GM18526 (cell line): ENCODE results near the gene IQSEC3.

ENCODE experiments used
- POLR2A ChIP-seq: IDR thresholded peaks from 3 replicates; pipeline ENCODE4 v1.6.1; 2011; ENCODE audit not compliant: insufficient read length; ENCODE audit errors: extremely low read depth

The IQSEC3 gene

GRCh38 chr12:209851-210250 is 143.3 kb downstream of the IQSEC3 start:
- TF ChIP-seq POLR2A: no peak

DNA sequence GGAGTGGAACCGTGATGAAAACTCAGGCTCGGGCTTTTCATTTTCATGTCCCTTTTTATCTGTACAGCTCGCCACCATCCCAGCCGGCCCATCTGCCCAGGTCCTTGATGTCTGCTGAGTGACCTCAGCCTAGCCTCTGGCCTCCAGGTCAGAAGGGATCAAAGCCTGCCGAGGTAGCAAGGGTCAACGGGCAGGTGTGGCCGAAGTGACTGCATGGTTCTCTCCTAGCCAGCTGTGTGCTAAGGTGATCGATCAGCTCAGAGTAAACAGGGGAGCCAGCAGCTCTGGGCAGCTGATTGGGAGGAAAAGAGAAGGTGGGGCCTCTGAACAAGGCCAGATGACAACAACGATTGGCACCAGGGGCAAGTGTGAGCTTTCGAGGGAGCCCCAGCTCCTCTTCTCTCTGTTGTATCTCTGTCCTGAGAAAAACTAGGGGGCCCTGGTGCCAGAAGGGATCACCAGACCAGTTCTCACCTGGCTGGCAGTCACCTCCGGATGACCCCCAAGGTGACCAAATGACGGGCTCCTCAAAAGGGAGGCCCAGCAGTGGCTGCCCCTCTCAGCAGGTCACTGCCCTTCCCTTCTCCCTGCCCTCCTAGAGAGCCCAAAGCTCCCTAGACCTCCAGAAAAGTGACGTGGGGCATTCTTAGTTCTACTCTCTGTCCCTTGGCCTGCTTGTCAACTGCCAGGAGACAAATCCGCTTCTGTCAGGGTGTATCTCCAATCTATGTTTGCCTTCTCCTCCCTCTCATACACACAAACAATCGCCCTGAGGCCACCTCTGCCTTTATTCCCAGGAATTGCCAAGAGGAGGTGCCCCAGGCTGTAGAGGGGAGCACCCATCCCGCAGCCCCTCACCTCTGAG is 143.9 kb downstream of the IQSEC3 start:
- no peak for TF ChIP-seq POLR2A

- no peak for TF ChIP-seq POLR2A
These were observed 144.5 kb downstream of the IQSEC3 start for GRCh38 chr12:211142-211465.

DNA sequence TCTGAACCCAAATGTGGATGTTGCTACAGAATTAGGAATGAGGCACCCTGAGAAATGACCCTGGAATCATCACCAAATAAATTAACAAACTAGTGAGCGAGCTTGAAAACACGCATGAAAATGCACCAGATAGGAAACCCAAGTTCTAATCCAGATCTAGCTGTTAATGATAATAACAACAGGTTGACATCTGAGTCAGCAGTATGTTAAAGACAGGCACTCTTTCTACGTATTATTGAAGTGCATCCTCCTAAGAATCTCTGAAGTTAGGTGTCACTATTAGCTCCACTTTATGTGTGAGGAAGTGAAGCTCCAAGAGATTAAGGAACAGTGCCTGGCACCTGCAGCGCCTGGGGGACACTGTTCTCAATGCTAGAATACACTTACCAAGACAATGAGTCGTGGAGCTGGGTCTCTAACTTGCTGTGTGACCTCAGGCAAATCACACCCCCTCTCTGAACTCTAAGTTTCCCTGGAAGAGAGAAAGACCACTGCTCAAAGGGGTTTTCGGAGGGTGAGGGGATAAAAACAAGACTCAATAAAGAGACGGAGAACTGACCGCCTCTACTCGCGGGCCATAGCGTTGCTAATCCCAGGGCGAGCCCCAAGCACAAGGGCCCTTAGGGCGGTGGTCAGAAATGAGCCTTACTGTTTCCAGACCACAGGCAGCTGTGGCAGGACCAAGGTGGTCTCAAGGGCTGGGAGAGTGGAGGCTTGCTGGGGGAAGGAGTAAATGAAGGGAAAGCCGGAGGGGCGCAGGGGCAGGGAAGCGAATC is 145.3 kb downstream of the IQSEC3 start:
- no peak for TF ChIP-seq POLR2A

DNA sequence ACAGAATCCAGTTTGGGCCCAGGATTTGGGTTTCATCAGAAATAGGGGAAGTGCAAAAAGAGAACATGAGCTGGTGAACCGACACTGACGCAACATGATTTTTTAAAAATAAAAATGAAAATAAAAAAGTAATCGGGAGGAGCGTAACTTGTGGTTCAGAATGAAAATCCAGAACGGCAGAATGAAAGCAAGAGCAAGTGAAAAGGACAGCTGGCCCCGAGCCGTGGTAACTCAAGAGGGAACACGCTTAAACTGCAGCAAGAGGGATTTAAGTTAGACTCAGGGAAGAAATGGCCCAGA is 145.8 kb downstream of the IQSEC3 start:
- no peak for TF ChIP-seq POLR2A

GRCh38 chr12:212715-213526 is 146.4 kb downstream of the IQSEC3 start:
- no peak for TF ChIP-seq POLR2A

DNA sequence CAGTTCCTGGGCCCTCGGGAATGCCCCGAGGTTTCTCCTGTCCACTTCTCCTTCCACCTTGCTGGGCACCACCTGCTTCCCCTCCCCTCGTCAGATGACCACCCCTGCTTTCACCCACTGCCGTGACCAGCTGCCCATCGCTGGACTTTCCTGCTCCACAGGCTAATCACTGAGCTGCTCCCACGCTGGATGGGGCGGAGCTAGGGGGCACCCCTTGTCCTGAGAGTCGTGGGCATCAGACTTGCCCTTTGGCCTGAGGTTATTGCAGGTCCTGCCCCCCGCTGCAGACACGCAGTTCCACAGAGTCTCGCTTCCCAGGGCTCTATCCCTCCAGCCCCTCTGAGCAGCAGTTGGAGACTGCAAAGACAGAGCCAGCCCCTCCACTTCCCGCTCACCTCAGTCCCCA is 147.0 kb downstream of the IQSEC3 start:
- no peak for TF ChIP-seq POLR2A

DNA sequence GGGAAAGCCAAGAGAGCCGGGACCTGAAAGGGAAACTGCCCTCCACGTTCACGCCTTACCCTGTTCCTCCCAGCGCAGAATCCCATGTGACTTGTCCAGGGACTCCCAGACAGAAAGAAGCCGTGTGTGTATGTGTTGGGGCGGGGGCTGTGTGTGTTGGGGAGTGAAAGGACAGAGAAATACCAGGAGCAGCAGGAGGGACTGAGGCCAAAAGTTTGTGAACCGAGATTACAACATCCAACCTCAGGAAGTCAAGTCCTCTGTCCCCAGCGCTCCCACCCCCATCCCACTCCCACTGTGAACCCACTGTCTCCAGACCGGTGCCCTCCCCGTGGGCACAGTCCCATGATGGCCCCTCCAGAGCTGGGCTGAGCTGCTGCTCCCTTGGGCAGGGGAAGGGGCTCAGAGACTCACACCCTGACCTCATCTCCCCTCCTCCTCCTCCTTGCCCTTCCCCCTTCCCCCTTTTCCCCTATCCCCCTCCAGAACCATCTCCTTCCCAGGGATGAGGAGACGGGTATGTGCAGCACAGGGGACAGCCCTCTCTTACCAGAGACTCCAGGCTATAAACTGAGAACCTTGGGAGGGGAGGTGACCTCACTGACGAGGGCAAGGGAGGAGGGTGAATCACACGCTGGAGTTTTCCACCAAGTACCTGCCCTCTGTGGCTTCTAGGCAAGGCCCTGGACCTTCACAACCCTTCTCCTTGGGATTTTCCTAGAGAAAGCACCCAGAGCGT is 147.6 kb downstream of the IQSEC3 start, which contains the start of gene SLC6A12:
SLC6A12 (minus strand) TSS at position 155 of the 739 bp plus-strand sequence. CDS start 4,171 bp downstream, outside the sequence.
- no peak for TF ChIP-seq POLR2A

DNA sequence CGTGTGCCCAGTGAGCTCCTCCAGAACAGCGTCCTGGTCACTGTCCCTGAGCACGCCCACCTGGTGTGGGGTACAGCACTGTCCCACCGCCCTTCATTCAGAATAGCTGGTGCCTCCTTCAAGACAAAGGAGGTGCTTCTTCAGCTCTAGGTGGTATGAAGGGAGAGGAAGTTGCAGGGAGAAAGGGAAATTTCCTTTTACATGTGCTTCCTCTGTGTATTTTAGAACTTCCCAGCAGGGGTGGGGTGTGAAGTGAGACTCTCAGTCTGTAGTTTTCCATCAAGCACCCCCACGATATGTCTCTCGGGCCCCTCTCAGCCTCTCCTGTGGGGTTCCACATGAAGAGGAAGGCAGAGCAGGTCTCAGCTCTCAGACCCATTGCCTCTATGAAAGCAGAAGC is 148.5 kb downstream of the IQSEC3 start:
- no peak for TF ChIP-seq POLR2A

GRCh38 chr12:218221-218620 is 151.7 kb downstream of the IQSEC3 start:
- no peak for TF ChIP-seq POLR2A

DNA sequence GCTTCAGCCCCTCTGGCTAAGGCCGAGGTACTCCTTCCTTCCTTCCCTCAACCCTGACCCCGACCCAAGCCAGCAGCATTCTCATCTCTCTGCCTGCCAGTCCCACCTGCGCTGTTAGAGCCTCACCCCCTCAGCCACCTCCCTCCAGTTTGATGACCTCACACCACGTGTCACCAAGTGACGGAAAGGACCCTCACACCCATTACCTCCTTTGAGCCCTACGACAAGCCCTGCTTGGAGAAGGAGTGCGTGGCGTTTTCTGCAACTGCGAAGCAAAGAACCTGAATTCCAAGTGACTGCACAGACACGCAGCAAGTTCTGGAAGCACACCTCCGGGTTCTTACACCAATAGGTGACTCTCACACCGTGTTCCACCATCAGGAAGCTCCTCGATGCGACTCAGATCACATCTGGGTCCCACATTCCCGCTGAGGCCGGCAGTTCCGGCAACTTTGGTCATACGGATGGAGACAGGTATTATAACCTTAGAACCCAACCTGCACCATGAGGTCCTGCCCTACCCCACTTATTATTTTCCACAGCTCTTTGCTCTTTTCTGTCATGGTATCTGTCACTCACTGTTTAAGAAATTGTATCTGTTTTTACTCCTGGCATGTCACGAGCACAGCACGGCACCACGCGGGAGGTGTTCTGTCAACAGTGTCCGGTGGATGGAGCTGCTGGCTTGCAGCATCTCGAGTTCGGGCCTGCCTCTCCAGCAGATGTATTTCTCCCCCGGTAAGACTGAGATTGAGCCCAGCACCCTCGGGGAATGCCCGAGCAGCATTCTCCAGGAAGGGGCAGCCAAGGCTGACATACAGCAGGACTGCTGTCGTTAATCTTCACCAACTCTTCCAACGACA is 152.4 kb downstream of the IQSEC3 start:
- TF ChIP-seq POLR2A: no peak

DNA sequence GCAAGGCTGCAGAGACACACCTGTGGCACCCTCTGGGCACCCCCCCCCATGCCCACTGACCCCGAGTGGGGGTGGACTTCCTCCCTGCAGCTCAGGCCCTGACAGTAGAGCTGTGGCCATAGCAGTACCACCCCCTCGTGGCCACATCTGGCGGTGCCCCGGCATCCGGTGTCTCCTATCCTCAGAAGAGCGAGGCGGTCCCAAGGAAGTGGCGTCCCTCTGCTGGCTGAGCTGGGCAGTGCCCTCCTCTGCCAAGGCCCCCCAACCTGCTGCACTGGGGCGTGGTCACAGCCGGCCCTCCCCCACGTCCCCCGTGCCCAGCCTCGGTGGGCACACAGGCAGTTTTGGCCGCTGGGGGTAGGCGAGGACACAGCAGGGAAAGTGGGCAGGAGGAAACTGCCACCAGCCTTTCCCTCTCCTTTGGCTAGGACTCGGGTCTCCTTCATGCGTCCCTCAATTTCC is 153.4 kb downstream of the IQSEC3 start:
- TF ChIP-seq POLR2A: no peak

DNA sequence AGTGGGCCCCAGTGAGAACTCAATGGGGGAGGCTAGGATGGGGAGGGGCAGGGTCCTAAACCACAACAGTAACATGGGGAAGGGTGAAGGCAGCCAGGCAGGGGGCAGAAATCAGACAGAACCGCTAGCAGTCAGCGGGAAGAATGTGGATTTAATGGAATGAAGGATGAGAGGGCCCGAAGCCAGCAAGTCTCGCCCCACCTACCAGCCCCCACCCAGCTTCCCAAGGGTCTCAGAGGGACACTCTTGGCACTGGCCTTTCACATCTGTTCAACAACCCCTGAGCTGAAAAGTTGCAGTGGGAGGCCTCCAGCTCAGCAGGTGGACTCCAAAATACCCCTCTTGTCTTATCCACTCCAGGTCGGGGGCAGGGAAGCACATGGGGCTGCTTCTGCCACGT is 153.9 kb downstream of the IQSEC3 start:
- no peak for TF ChIP-seq POLR2A

- TF ChIP-seq POLR2A: no peak
These were observed 154.5 kb downstream of the IQSEC3 start for GRCh38 chr12:220946-221550.
